SK-N-SH (cell line): ENCODE data around the gene MIER1.

Experiments
- CTCF ChIP-seq: fragments of 200-600 bp; sonication (generic); IDR thresholded peaks from 2 replicates; pipeline ENCODE4 v1.6.1; 2017; ENCODE audit warnings: antibody characterized with exemption, mild to moderate bottlenecking, moderate library complexity
- IRF3 ChIP-seq: fragments of 150-350 bp; IDR thresholded peaks from 2 replicates; pipeline ENCODE4 v1.6.1; 2016; ENCODE audit warnings: mild to moderate bottlenecking, low read depth, low read length

- TF ChIP-seq IRF3, result no peak
- peak; percentile 26 for TF ChIP-seq CTCF
Measured at GRCh38 chr1:66929999-66930822, 5.4 kb downstream of the MIER1 start.
